Uterus (tissue), 4 donors: Measurements from ENCODE around the gene ARFGEF2. TPM values are rescaled to one million over a fixed set of nuclear protein-coding genes. Genes with fewer than 3 reads are reported as not detected.
"Not testable (repeated sequence)": the region's sequence is repeated elsewhere in the genome, so short reads cannot be mapped to it uniquely, and the experiment has no call there.

Source experiments
- DNase-seq, 2 donors: peaks; one replicate each; pipeline ENCODE4 v3.0.0-alpha.2; 2019 to 2020
- H3K27ac ChIP-seq, 2 donors: fragments of 200-600 bp; sonication (generic); 1 replicate in 1 of 2; 2 replicates in 1 of 2; pipeline ENCODE4 v1.5.1; 2016 to 2018
- H3K27me3 ChIP-seq, 2 donors: fragments of 200-600 bp; sonication (generic); one replicate each; pipeline ENCODE4 v1.5.1; 2018 to 2019; ENCODE audit warnings: control low read depth in 1 of 2
- H3K36me3 ChIP-seq, 2 donors: fragments of 200-600 bp; sonication (generic); one replicate each; pipeline ENCODE4 v1.5.1; 2019; ENCODE audit warnings: control low read depth in 1 of 2
- H3K4me1 ChIP-seq, 2 donors: fragments of 200-600 bp; sonication (generic); one replicate each; pipeline ENCODE4 v1.5.1; 2018 to 2019; ENCODE audit warnings: control low read depth in 1 of 2
- H3K4me3 ChIP-seq, 2 donors: fragments of 200-600 bp; sonication (generic); 1 replicate in 1 of 2; 2 replicates in 1 of 2; pipeline ENCODE4 v1.5.1; 2018 to 2019; ENCODE audit warnings: mild to moderate bottlenecking in 1 of 2
- H3K9me3 ChIP-seq, 2 donors: fragments of 200-600 bp; sonication (generic); one replicate each; pipeline ENCODE4 v1.5.1; 2019; ENCODE audit warnings: control low read depth in 1 of 2
- CTCF ChIP-seq, 4 experiments: fragments of 200-600 bp in 2 of 4; fragments of 450-650 bp in 2 of 4; sonication (generic) in 2 of 4; IDR thresholded peaks; one replicate each; pipeline ENCODE4 v1.5.1; 2016 to 2019; ENCODE audit warnings: antibody characterized with exemption in 4 of 4, mild to moderate bottlenecking in 2 of 4, moderate library complexity in 1 of 4
- POLR2A ChIP-seq, 2 donors: fragments of 450-650 bp; IDR thresholded peaks; one replicate each; pipeline ENCODE4 v1.6.1; 2016; ENCODE audit warnings: antibody characterized with exemption in 2 of 2, mild to moderate bottlenecking in 1 of 2, moderate library complexity in 1 of 2
- intact Hi-C: fragments of 100-400 bp; cut with DNase I; formaldehyde crosslinking; loops from one replicate; pipeline ENCODE4 v1.15.1; 2023; ENCODE audit warnings: low total_unique reads
- total RNA-seq, 4 donors: library from RNA; depleted of rRNA in 3 of 4; stranded (reverse); fragments of >200 nt in 3 of 4; gene quantifications; one replicate each; pipeline versions ENCODE4 v1.1.0 to v1.2.4, GENCODE V29; 2014 to 2023
- donor health status: DM: yes; HTN: yes; CAD: no.

Gene ARFGEF2
- total RNA-seq, 4 donors from 2014 or later = 22.0 to 33.7 (median 27.0) TPM

GRCh38 chr20:49024220-49024619, 102.7 kb downstream of the ARFGEF2 start:
- Histone ChIP-seq H3K9me3 (no peaks in the 10 kb centered on the region), H3K27me3 (no peaks in the 10 kb centered on the region), H3K4me1 (no peaks in the 10 kb centered on the region), H3K27ac (no peak overlapping the region), H3K4me3 (no peak overlapping the region), H3K36me3 (no peaks in the 10 kb centered on the region)
- DNase-seq = no peak
- intact Hi-C loops = no loop called here
- TF ChIP-seq CTCF (IDR thresholded peaks at IDR 0.05) (no peak), POLR2A (IDR thresholded peaks at IDR 0.05) (no peak)

GRCh38 chr20:49028177-49028576, 106.7 kb downstream of the ARFGEF2 start:
- DNase-seq, H3K27me3 ChIP-seq, H3K4me1 ChIP-seq, intact Hi-C loops, H3K4me3 ChIP-seq, H3K27ac ChIP-seq, H3K9me3 ChIP-seq, H3K36me3 ChIP-seq: not testable (repeated sequence)

- H3K4me3 ChIP-seq = no peak overlapping the region
- TF ChIP-seq CTCF (IDR thresholded peaks at IDR 0.05) (peak in 1 of 4 experiments; percentile 14), POLR2A (IDR thresholded peaks at IDR 0.05) (no peak)
- no peaks in the 10 kb centered on the region for H3K27me3 ChIP-seq
- no peaks in the 10 kb centered on the region for H3K9me3 ChIP-seq
- H3K36me3 ChIP-seq = no peaks in the 10 kb centered on the region
- intact Hi-C loops = no loop called here
- H3K27ac ChIP-seq = no peak overlapping the region
- H3K4me1 ChIP-seq = no peaks in the 10 kb centered on the region
- DNase-seq = no peak
Observed at GRCh38 chr20:49028684-49029083, 107.2 kb downstream of the ARFGEF2 start.

GRCh38 chr20:49029203-49029602, 107.7 kb downstream of the ARFGEF2 start:
- Histone ChIP-seq H3K36me3 (no peaks in the 10 kb centered on the region), H3K9me3 (no peaks in the 10 kb centered on the region), H3K4me3 (no peak overlapping the region), H3K27me3 (no peaks in the 10 kb centered on the region), H3K4me1 (no peaks in the 10 kb centered on the region), H3K27ac (no peak overlapping the region)
- no peak for TF ChIP-seq CTCF (IDR thresholded peaks at IDR 0.05)
- no peak for TF ChIP-seq POLR2A (IDR thresholded peaks at IDR 0.05)
- intact Hi-C loops = no loop called here
- DNase-seq = no peak

GRCh38 chr20:49030954-49031619, 109.6 kb downstream of the ARFGEF2 start:
- Histone ChIP-seq H3K4me3 (no peak overlapping the region), H3K9me3 (no peaks in the 10 kb centered on the region), H3K27ac (peak overlapping the region in 1 of 2 donors; percentile 41), H3K27me3 (no peaks in the 10 kb centered on the region), H3K4me1 (no peaks in the 10 kb centered on the region), H3K36me3 (no peaks in the 10 kb centered on the region)
- TF ChIP-seq CTCF (IDR thresholded peaks at IDR 0.05) (no peak), POLR2A (IDR thresholded peaks at IDR 0.05) (no peak)
- DNase-seq = peak in 1 of 2 donors; percentile 52
- intact Hi-C loops = no loop called here

GRCh38 chr20:49032455-49032854, 110.9 kb downstream of the ARFGEF2 start:
- Histone ChIP-seq H3K4me3 (no peak overlapping the region), H3K27me3 (no peaks in the 10 kb centered on the region), H3K27ac (no peak overlapping the region), H3K9me3 (no peaks in the 10 kb centered on the region), H3K4me1 (no peaks in the 10 kb centered on the region), H3K36me3 (no peaks in the 10 kb centered on the region)
- intact Hi-C loops = no loop called here
- no peak for DNase-seq
- TF ChIP-seq POLR2A (IDR thresholded peaks at IDR 0.05) (no peak), CTCF (IDR thresholded peaks at IDR 0.05) (no peak)
